K562 (cell line): ENCODE measurements around the gene TMEM248. TPM values are rescaled to one million over a fixed set of nuclear protein-coding genes. Genes with fewer than 3 reads are reported as not detected.

Experiments used
- ATAC-seq: fragments of 200-7000 bp; cut with Tn5 transposase; 3 replicates; pipeline ENCODE4 v1.9.1; 2020; ENCODE audit warnings: moderate library complexity
- BruUV-seq: library from RNA; stranded (reverse); fragments of 400-500 nt; replicated peaks from 2 replicates; lab custom pipeline; 2021; lab: Mats Ljungman, UMichigan
- CTCF ChIA-PET: fragments of 300-600 bp; formaldehyde crosslinking; extraction: SDS; loops from one replicate; lab custom pipeline; 2021; ENCODE audit warnings: low intra/inter-chr PET ratio; lab: Yijun Ruan, JAX
- POLR2A ChIA-PET: fragments of 300-600, 350-650 bp; sonication (Branson Sonifier 250); formaldehyde crosslinking; extraction: SDS; loops from one replicate; lab custom pipeline; 2021; ENCODE audit warnings: antibody characterized with exemption, inconsistent platforms; lab: Yijun Ruan, JAX
- DNase-seq, 4 experiments: peaks; one replicate each; pipeline versions ENCODE4 v3.0.0 to v3.0.0-alpha.2; 2011 to 2018; ENCODE audit warnings: low spot score in 3 of 4, mixed read lengths in 3 of 4; ENCODE audit errors: extremely low read depth in 1 of 4
- FAIRE-seq: peaks from 2 replicates; lab custom pipeline; 2011; peaks lifted over from hg19 to GRCh38; lab: Jason Lieb, UNC
- H2AFZ ChIP-seq: 2 replicates; pipeline ENCODE4 v1.6.0; 2011; ENCODE audit warnings: low read depth, low read length, control low read depth, inconsistent platforms
- H3K27ac ChIP-seq: fragments of 200-600 bp; 3 replicates; pipeline ENCODE4 v1.8.0; 2011; ENCODE audit warnings: low read depth, mild to moderate bottlenecking, control low read depth, inconsistent platforms, low read length, moderate library complexity, mixed read lengths; ENCODE audit errors: extremely low read depth
- H3K27me3 ChIP-seq, 2 experiments: fragments of 300-600 bp in 1 of 2; 2 replicates in 1 of 2; 3 replicates in 1 of 2; pipeline versions ENCODE4 v1.6.0 to v1.8.0; 2011; ENCODE audit warnings: inconsistent platforms in 2 of 2, low read length in 2 of 2, mild to moderate bottlenecking in 1 of 2, mixed read lengths in 1 of 2, moderate library complexity in 1 of 2; ENCODE audit not compliant: control insufficient read depth in 2 of 2, insufficient read depth in 2 of 2
- H3K36me3 ChIP-seq: fragments of 300-600 bp; 3 replicates; pipeline ENCODE4 v1.8.0; 2011; ENCODE audit warnings: mild to moderate bottlenecking, low read length, inconsistent platforms; ENCODE audit not compliant: control insufficient read depth, insufficient read depth
- H3K4me1 ChIP-seq, 2 experiments: fragments of 200-600 bp in 1 of 2; replicated peaks in 1 of 2; 2 replicates in 1 of 2; 3 replicates in 1 of 2; pipeline versions ENCODE4 v1.5.1 to v1.8.0; 2011; ENCODE audit warnings: inconsistent platforms in 2 of 2, low read length in 2 of 2, mild to moderate bottlenecking in 1 of 2, mixed read lengths in 1 of 2, moderate library complexity in 1 of 2; ENCODE audit not compliant: control insufficient read depth in 2 of 2, insufficient read depth in 2 of 2
- H3K4me2 ChIP-seq: 2 replicates; pipeline ENCODE4 v1.6.1; 2011; ENCODE audit warnings: low read length, control low read depth, inconsistent platforms, mixed read lengths; ENCODE audit not compliant: insufficient read depth
- H3K4me3 ChIP-seq: fragments of 200-600 bp; sonication (generic), shearing (Covaris generic); 2 replicates; pipeline ENCODE4 v1.5.1; 2016; ENCODE audit warnings: control low read depth, inconsistent platforms
- H3K79me2 ChIP-seq: fragments of 200-600 bp; 3 replicates; pipeline ENCODE4 v1.8.0; 2011; ENCODE audit warnings: low read length, inconsistent platforms; ENCODE audit not compliant: control insufficient read depth, insufficient read depth
- H3K9ac ChIP-seq, 2 experiments: 2 replicates each; pipeline versions ENCODE4 v1.6.0 to v1.6.1; 2011; ENCODE audit warnings: low read depth in 2 of 2, low read length in 2 of 2, control low read depth in 1 of 2, inconsistent platforms in 1 of 2, mild to moderate bottlenecking in 1 of 2, mixed read lengths in 1 of 2; ENCODE audit not compliant: insufficient read depth in 1 of 2
- H3K9me1 ChIP-seq: one replicate; pipeline ENCODE4 v1.6.0; 2011; ENCODE audit warnings: inconsistent platforms, mild to moderate bottlenecking, low read length, moderate library complexity; ENCODE audit not compliant: control insufficient read depth, insufficient read depth
- H3K9me3 ChIP-seq: replicated peaks from 2 replicates; pipeline ENCODE4 v1.5.1; 2011; ENCODE audit warnings: low read depth, low read length, inconsistent platforms; ENCODE audit not compliant: control insufficient read depth, insufficient read depth
- H4K20me1 ChIP-seq: replicated peaks from 2 replicates; pipeline ENCODE4 v1.6.1; 2011; ENCODE audit warnings: low read length, inconsistent platforms, mixed read lengths; ENCODE audit not compliant: control insufficient read depth, insufficient read depth
- HDAC6 ChIP-seq: IDR thresholded peaks from 2 replicates; pipeline ENCODE4 v1.6.1; 2012; ENCODE audit warnings: low read depth, mild to moderate bottlenecking, control low read depth, inconsistent platforms, low read length, moderate library complexity
- POLR2A ChIP-seq: fragments of 450-650 bp; conservative IDR thresholded peaks from 2 replicates; pipeline ENCODE4 v1.6.1; 2016
- POLR2AphosphoS5 ChIP-seq: IDR thresholded peaks from 2 replicates; pipeline ENCODE4 v1.6.1; 2011; ENCODE audit warnings: mild to moderate bottlenecking, low read depth, low read length, moderate library complexity; ENCODE audit not compliant: control insufficient read depth, insufficient read depth
- TBP ChIP-seq: optimal IDR thresholded peaks from 2 replicates; pipeline ENCODE3; 2011; ENCODE audit warnings: low read depth, low read length, improper control_type of control experiment
- ZC3H11A ChIP-seq: IDR thresholded peaks from 2 replicates; pipeline ENCODE4 v1.6.1; 2012; ENCODE audit warnings: low read depth, low read length, improper control_type of control experiment
- ZNF12 ChIP-seq: sonication (generic); formaldehyde crosslinking; IDR thresholded peaks from 2 replicates; pipeline ENCODE4 v1.4.0; 2020; ENCODE audit warnings: mild to moderate bottlenecking, missing genetic modification reagents
- WGBS: fragments of 100-300 bp; shearing (Covaris generic); methylation state at CpG from one replicate; pipeline ENCODE4 v1.1.6; 2016; ENCODE audit warnings: low coverage, mixed read lengths; ENCODE audit not compliant: insufficient coverage; ENCODE audit errors: missing lambda C conversion rate; 5-methylcytosine and 5-hydroxymethylcytosine counted together
- in situ Hi-C: fragments of 300-500 bp; cut with MboI; formaldehyde crosslinking; loops from 4 replicates; pipeline ENCODE4 v1.15.0; 2018; ENCODE audit warnings: inconsistent platforms, mixed read lengths
- intact Hi-C: fragments of 100-400 bp; cut with micrococcal nuclease; formaldehyde crosslinking; loops from 2 replicates; pipeline ENCODE4 v1.14.2; 2022
- polyA plus RNA-seq, 8 experiments: library from polyadenylated mRNA; depleted of rRNA in 4 of 8; stranded (reverse) in 5 of 8; unstranded in 3 of 8; fragments of >200 nt; fragmentation: Nextera tagmentation in 2 of 8; fragmentation: Illumina TruSeq in 1 of 8; extraction: Ambion mirVana in 2 of 8; extraction: Trizol in 1 of 8; gene quantifications; 2 replicates each; pipeline versions ENCODE4 v1.2.1 to v1.2.3, GENCODE V29; 2011 to 2014; ENCODE audit warnings: inconsistent platforms in 1 of 8, missing spikeins in 1 of 8
- total RNA-seq, 7 experiments: library from RNA; depleted of rRNA in 6 of 7; stranded (reverse); fragments of >200 nt in 6 of 7; fragmentation: Illumina TruSeq in 2 of 7; extraction: Trizol in 2 of 7; gene quantifications; 2 replicates each; pipeline versions ENCODE4 v1.2.1 to v1.2.3, GENCODE V29; 2011 to 2021; ENCODE audit warnings: low replicate concordance in 1 of 7
- TF ChIP-seq, protein P1 (sequence below): fragments of 250-450 bp; sonication (Bioruptor Pico); IDR thresholded peaks from 2 replicates; pipeline ENCODE4 v1.4.0; 2020; ENCODE audit warnings: mild to moderate bottlenecking

Gene TMEM248
- total and polyA plus RNA-seq, 9 of the 15 experiments (the other 6 are each of a cell fraction or from before 2014, with no cell fraction given): 6.3 to 132 (median 64.4) TPM

- DNase-seq: peak in 1 of 4 experiments; percentile 5
- Histone ChIP-seq H3K9me1 (peaks cover 2% of the 10 kb centered on the region), H3K27me3 (no peaks in the 10 kb centered on the region)
- in situ Hi-C loops: no loop called here
- no peak for TF ChIP-seq ZC3H11A
- no peak for TF ChIP-seq ZNF12 (CRISPR knock-in tag)
- 0 out of 2 replicates have a peak, but pooled peaks have one; percentile 6 for TF ChIP-seq POLR2AphosphoS5
- 0 out of 2 replicates have a peak, but pooled peaks have one; percentile 38 for TF ChIP-seq POLR2A
- TF ChIP-seq, protein P1, sequence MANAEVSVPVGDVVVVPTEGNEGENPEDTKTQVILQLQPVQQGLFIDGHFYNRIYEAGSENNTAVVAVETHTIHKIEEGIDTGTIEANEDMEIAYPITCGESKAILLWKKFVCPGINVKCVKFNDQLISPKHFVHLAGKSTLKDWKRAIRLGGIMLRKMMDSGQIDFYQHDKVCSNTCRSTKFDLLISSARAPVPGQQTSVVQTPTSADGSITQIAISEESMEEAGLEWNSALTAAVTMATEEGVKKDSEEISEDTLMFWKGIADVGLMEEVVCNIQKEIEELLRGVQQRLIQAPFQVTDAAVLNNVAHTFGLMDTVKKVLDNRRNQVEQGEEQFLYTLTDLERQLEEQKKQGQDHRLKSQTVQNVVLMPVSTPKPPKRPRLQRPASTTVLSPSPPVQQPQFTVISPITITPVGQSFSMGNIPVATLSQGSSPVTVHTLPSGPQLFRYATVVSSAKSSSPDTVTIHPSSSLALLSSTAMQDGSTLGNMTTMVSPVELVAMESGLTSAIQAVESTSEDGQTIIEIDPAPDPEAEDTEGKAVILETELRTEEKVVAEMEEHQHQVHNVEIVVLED (CRISPR knock-in tag): no peak
- no peak for TF ChIP-seq HDAC6
- TF ChIP-seq TBP: no peak
- TF ChIP-seq, all 486 proteins: peak for 2
- ChIA-PET POLR2A (interaction anchor here (1.0 to 2.5 kb wide), 5 partner anchors 10 to 38 kb away, joined by 3 to 9 read pairs (median 4); partner anchors contain the start of gene SBDS), CTCF (no interaction called here)
- Histone ChIP-seq H3K27ac (no peak overlapping the region), H3K9me3 (no peaks in the 10 kb centered on the region), H4K20me1 (no peaks in the 10 kb centered on the region), H3K36me3 (peaks cover 62% of the 10 kb centered on the region), H2AFZ (no peak overlapping the region), H3K4me2 (no peak overlapping the region), H3K79me2 (no peaks in the 10 kb centered on the region), H3K4me3 (no peak overlapping the region), H3K4me1 (peaks cover 0 to 2% of the 10 kb centered on the region in 2 experiments; a peak in 1 of 5 replicates), H3K9ac (no peak overlapping the region; a peak in 1 of 4 replicates)
- FAIRE-seq: no peak
- ATAC-seq: no peak
- 86% methylated on average over 13 of the region's 13 CpGs for WGBS
- intact Hi-C loops: no loop called here
- no TSS peak for BruUV-seq
Observed at GRCh38 chr7:66957595-66958290, 36.7 kb downstream of the TMEM248 start.
